Measurements from ENCODE around the gene PKP1.

GRCh38 chr1:201282931-201283829, at the start of gene PKP1:
- TF ChIP-seq EZH2 (IDR thresholded peaks at IDR 0.05) (no peak), POLR2AphosphoS5 (IDR thresholded peaks at IDR 0.05; ENCODE audit: borderline replicate concordance, low read depth, low read length) (no peak), FOXP2 (optimal IDR thresholded peaks at IDR 0.05; ENCODE audit: control extremely low read depth, extremely low read length, insufficient read depth) (no peak)

All from SK-N-MC (cell line).